Left ventricle myocardium inferior (tissue), 1 donor: ENCODE data around the gene MARCHF11. TPM values are rescaled to one million over a fixed set of nuclear protein-coding genes. Genes with fewer than 3 reads are reported as not detected.
A peak's percentile ranks its signal among the peaks of the same experiment; 100 is the strongest.

Source experiments
- DNase-seq: peaks from one replicate; pipeline ENCODE4 v3.0.0-alpha.2; 2020
- H3K27ac ChIP-seq: fragments of 200-600 bp; replicated peaks from 2 replicates; pipeline ENCODE4 v1.8.0; 2021
- H3K27me3 ChIP-seq: fragments of 200-600 bp; 2 replicates; pipeline ENCODE4 v1.8.0; 2021; ENCODE audit warnings: low read depth
- H3K36me3 ChIP-seq: fragments of 200-600 bp; 2 replicates; pipeline ENCODE4 v1.8.0; 2021
- H3K4me1 ChIP-seq: fragments of 200-600 bp; 2 replicates; pipeline ENCODE4 v1.8.0; 2021
- H3K4me3 ChIP-seq: fragments of 200-600 bp; 2 replicates; pipeline ENCODE4 v1.8.0; 2021; ENCODE audit warnings: mild to moderate bottlenecking, moderate library complexity
- H3K9me3 ChIP-seq: fragments of 200-600 bp; replicated peaks from 2 replicates; pipeline ENCODE4 v1.8.0; 2021
- CTCF ChIP-seq: fragments of 200-600 bp; IDR thresholded peaks from 2 replicates; pipeline ENCODE4 v1.8.0; 2021; ENCODE audit warnings: antibody characterized with exemption, mild to moderate bottlenecking, borderline replicate concordance
- intact Hi-C: fragments of 100-400 bp; cut with micrococcal nuclease; formaldehyde crosslinking; loops from one replicate; pipeline ENCODE4 v1.11.0; 2022
- total RNA-seq: library from RNA; stranded (reverse); fragmentation: NEBNext Ultra II Directional; extraction: Animal tissue kit (Norgen Biotek cat#: 25700); gene quantifications from one replicate; pipeline ENCODE4 v1.2.1, GENCODE V29; 2021
- donor health status: DM: no; HTN: yes; CAD: no; lungs with severe emphysema.

The MARCHF11 gene
- total RNA-seq, 1 donor from 2014 or later, result 6.7 TPM

- DNase-seq, result no peak
- peaks cover 6% of the 10 kb centered on the region for H3K27me3 ChIP-seq
- intact Hi-C loops, result no loop called here
- no peak overlapping the region for H3K4me3 ChIP-seq
- H3K27ac ChIP-seq, result peak overlapping the region; percentile 58
- H3K4me1 ChIP-seq, result peaks cover 16% of the 10 kb centered on the region
- peaks cover 24% of the 10 kb centered on the region for H3K9me3 ChIP-seq
- TF ChIP-seq CTCF, result no peak
- peaks cover 3% of the 10 kb centered on the region for H3K36me3 ChIP-seq
Observed at GRCh38 chr5:16134204-16134603, 45.4 kb downstream of the MARCHF11 start.

GRCh38 chr5:16131878-16132277 is 47.7 kb downstream of the MARCHF11 start:
- intact Hi-C loops, result no loop called here

GRCh38 chr5:16128944-16129343 is 50.6 kb downstream of the MARCHF11 start:
- Histone ChIP-seq H3K4me1 (peaks cover 7% of the 10 kb centered on the region), H3K9me3 (peaks cover 7% of the 10 kb centered on the region), H3K27me3 (peaks cover 13% of the 10 kb centered on the region), H3K36me3 (peaks cover 3% of the 10 kb centered on the region), H3K27ac (peak overlapping the region; percentile 71), H3K4me3 (peak overlapping the region; percentile 64)
- DNase-seq, result no peak
- intact Hi-C loops, result no loop called here
- no peak for TF ChIP-seq CTCF

More at GRCh38 chr5:16131878-16132277, 47.7 kb downstream of the MARCHF11 start:
- peaks cover 20% of the 10 kb centered on the region for H3K4me1 ChIP-seq
- no peak for TF ChIP-seq CTCF
- no peak for DNase-seq
- H3K36me3 ChIP-seq, result peaks cover 3% of the 10 kb centered on the region
- peaks cover 7% of the 10 kb centered on the region for H3K9me3 ChIP-seq
- peak overlapping the region; percentile 64 for H3K4me3 ChIP-seq
- peaks cover 13% of the 10 kb centered on the region for H3K27me3 ChIP-seq
- H3K27ac ChIP-seq, result peak overlapping the region; percentile 71

- peaks cover 7% of the 10 kb centered on the region for H3K4me1 ChIP-seq
- H3K9me3 ChIP-seq, result peaks cover under 1% of the 10 kb centered on the region
- no peak for TF ChIP-seq CTCF
- peaks cover 13% of the 10 kb centered on the region for H3K27me3 ChIP-seq
- H3K27ac ChIP-seq, result peak overlapping the region; percentile 71
- H3K4me3 ChIP-seq, result peak overlapping the region; percentile 64
- H3K36me3 ChIP-seq, result no peaks in the 10 kb centered on the region
- no peak for DNase-seq
- intact Hi-C loops, result no loop called here
Observed at GRCh38 chr5:16127865-16128544, 51.6 kb downstream of the MARCHF11 start.

GRCh38 chr5:16120579-16120978 is 59.0 kb downstream of the MARCHF11 start:
- Histone ChIP-seq H3K9me3 (peaks cover 22% of the 10 kb centered on the region), H3K27ac (peak overlapping the region; percentile 2), H3K36me3 (no peaks in the 10 kb centered on the region), H3K4me1 (peaks cover 7% of the 10 kb centered on the region), H3K27me3 (no peaks in the 10 kb centered on the region), H3K4me3 (no peak overlapping the region)
- TF ChIP-seq CTCF, result no peak
- no peak for DNase-seq
- intact Hi-C loops, result no loop called here
